H1 (cell line): ENCODE results near the gene MRPS15. TPM values are rescaled to one million over a fixed set of nuclear protein-coding genes. Genes with fewer than 3 reads are reported as not detected.

Experiments used
- CTCF ChIA-PET: fragments of 300-600 bp; sonication (Branson Sonifier 250); formaldehyde crosslinking; loops from one replicate; lab custom pipeline; 2021; ENCODE audit not compliant: partially characterized antibody; lab: Charles Lee
- POLR2A ChIA-PET: fragments of 300-600 bp; sonication (Branson Sonifier 250); formaldehyde crosslinking; loops from one replicate; lab custom pipeline; 2021; ENCODE audit warnings: inconsistent platforms; ENCODE audit not compliant: partially characterized antibody; lab: Charles Lee
- DNase-seq, 2 experiments: peaks; one replicate each; pipeline versions ENCODE4 v3.0.0 to v3.0.0-alpha.2; 2010 to 2022; ENCODE audit warnings: low spot score in 2 of 2, low read depth in 1 of 2, mixed read lengths in 1 of 2
- FAIRE-seq: peaks from 2 replicates; lab custom pipeline; 2011; peaks lifted over from hg19 to GRCh38; lab: Jason Lieb, UNC
- H2AFZ ChIP-seq: 2 replicates; pipeline ENCODE4 v1.8.1; 2012; ENCODE audit warnings: low read length, inconsistent platforms
- H2AK5ac ChIP-seq: 2 replicates; pipeline ENCODE4 v1.6.1; 2013; ENCODE audit warnings: low read depth, low read length
- H2BK120ac ChIP-seq: replicated peaks from 2 replicates; pipeline ENCODE3; 2013; ENCODE audit warnings: low read depth, low read length, inconsistent platforms
- H2BK12ac ChIP-seq: 2 replicates; pipeline ENCODE4 v1.6.1; 2013; ENCODE audit warnings: low read depth, low read length
- H2BK15ac ChIP-seq: 2 replicates; pipeline ENCODE4 v1.6.1; 2013; ENCODE audit warnings: low read length
- H2BK20ac ChIP-seq: 2 replicates; pipeline ENCODE4 v1.6.1; 2013; ENCODE audit warnings: low read length
- H2BK5ac ChIP-seq: 2 replicates; pipeline ENCODE4 v1.6.1; 2013; ENCODE audit warnings: low read depth, low read length
- H3K14ac ChIP-seq: 2 replicates; pipeline ENCODE4 v1.6.1; 2013; ENCODE audit warnings: inconsistent platforms; ENCODE audit not compliant: insufficient read length
- H3K18ac ChIP-seq: 2 replicates; pipeline ENCODE4 v1.6.1; 2013; ENCODE audit warnings: low read length; ENCODE audit errors: extremely low read depth
- H3K23ac ChIP-seq: 2 replicates; pipeline ENCODE4 v1.6.1; 2013; ENCODE audit warnings: inconsistent platforms; ENCODE audit not compliant: insufficient read length
- H3K23me2 ChIP-seq: 2 replicates; pipeline ENCODE4 v1.6.1; 2013; ENCODE audit warnings: low read depth, low read length
- H3K27ac ChIP-seq: 2 replicates; pipeline ENCODE4 v1.6.1; 2011; ENCODE audit warnings: low read depth, low read length, inconsistent platforms
- H3K27me3 ChIP-seq, 4 experiments: replicated peaks in 1 of 4; 1 replicate in 1 of 4; 2 replicates in 3 of 4; pipeline versions ENCODE4 v1.6.1 to v1.8.1; 2011 to 2013; ENCODE audit warnings: low read length in 3 of 4, mild to moderate bottlenecking in 3 of 4, inconsistent platforms in 2 of 4, mixed read lengths in 2 of 4, moderate library complexity in 1 of 4; ENCODE audit not compliant: control insufficient read depth in 3 of 4, insufficient read depth in 3 of 4; ENCODE audit errors: extremely low read depth in 1 of 4
- H3K36me3 ChIP-seq, 4 experiments: 2 replicates each; pipeline versions ENCODE4 v1.6.1 to v1.8.1; 2011 to 2013; ENCODE audit warnings: mild to moderate bottlenecking in 4 of 4, low read length in 3 of 4, moderate library complexity in 2 of 4, control low read depth in 1 of 4, inconsistent platforms in 1 of 4; ENCODE audit not compliant: insufficient read depth in 4 of 4, control insufficient read depth in 2 of 4
- H3K4ac ChIP-seq: replicated peaks from 2 replicates; pipeline ENCODE3; 2013; ENCODE audit warnings: low read length, low read depth, mixed read lengths, inconsistent platforms; ENCODE audit not compliant: insufficient read length
- H3K4me1 ChIP-seq, 4 experiments: replicated peaks in 1 of 4; 1 replicate in 1 of 4; 2 replicates in 3 of 4; pipeline versions ENCODE4 v1.6.1 to v1.8.1; 2011 to 2013; ENCODE audit warnings: low read length in 3 of 4, inconsistent platforms in 2 of 4, mixed read lengths in 1 of 4; ENCODE audit not compliant: insufficient read depth in 4 of 4, control insufficient read depth in 3 of 4
- H3K4me2 ChIP-seq, 2 experiments: 2 replicates each; pipeline versions ENCODE4 v1.6.1 to v1.8.1; 2011 to 2013; ENCODE audit warnings: low read depth in 2 of 2, low read length in 2 of 2, control low read depth in 1 of 2, inconsistent platforms in 1 of 2, mild to moderate bottlenecking in 1 of 2; ENCODE audit not compliant: insufficient read depth in 1 of 2
- H3K4me3 ChIP-seq, 4 experiments: fragments of 200-600, 300-600 bp in 1 of 4; sonication (generic), shearing (Covaris generic), sonication (Bioruptor Twin) in 1 of 4; 2 replicates each; pipeline versions ENCODE4 v1.5.1 to v1.8.1; 2011 to 2016; ENCODE audit warnings: low read length in 4 of 4, low read depth in 3 of 4, control low read depth in 2 of 4, inconsistent platforms in 2 of 4, mild to moderate bottlenecking in 2 of 4, mixed read lengths in 1 of 4, moderate library complexity in 1 of 4; ENCODE audit not compliant: insufficient read depth in 2 of 4; ENCODE audit errors: extremely low read depth in 1 of 4
- H3K56ac ChIP-seq: replicated peaks from 2 replicates; pipeline ENCODE3; 2013; ENCODE audit warnings: low read depth, mild to moderate bottlenecking, mixed read lengths, low read length, inconsistent platforms; ENCODE audit not compliant: insufficient read length
- H3K79me1 ChIP-seq: 2 replicates; pipeline ENCODE4 v1.6.1; 2013; ENCODE audit warnings: low read depth, low read length, control low read depth
- H3K79me2 ChIP-seq, 2 experiments: 2 replicates each; pipeline versions ENCODE4 v1.6.1 to v1.8.1; 2012 to 2013; ENCODE audit warnings: low read length in 2 of 2, mild to moderate bottlenecking in 2 of 2, inconsistent platforms in 1 of 2; ENCODE audit not compliant: insufficient read depth in 2 of 2, control insufficient read depth in 1 of 2
- H3K9ac ChIP-seq, 4 experiments: replicated peaks in 1 of 4; 1 replicate in 1 of 4; 2 replicates in 3 of 4; pipeline versions ENCODE4 v1.6.1 to v1.8.1; 2011 to 2013; ENCODE audit warnings: low read depth in 3 of 4, low read length in 3 of 4, control low read depth in 2 of 4, mild to moderate bottlenecking in 2 of 4, moderate library complexity in 2 of 4, inconsistent platforms in 1 of 4; ENCODE audit errors: extremely low read depth in 1 of 4
- H3K9me3 ChIP-seq, 2 experiments: 2 replicates each; pipeline versions ENCODE4 v1.6.1 to v1.8.1; 2012 to 2013; ENCODE audit warnings: mild to moderate bottlenecking in 2 of 2, moderate library complexity in 2 of 2, control low read depth in 1 of 2, inconsistent platforms in 1 of 2, low read depth in 1 of 2, low read length in 1 of 2, mixed read lengths in 1 of 2; ENCODE audit not compliant: insufficient read depth in 2 of 2
- H4K20me1 ChIP-seq, 2 experiments: replicated peaks in 1 of 2; 2 replicates each; pipeline versions ENCODE3 to v1.8.1; 2011 to 2013; ENCODE audit warnings: inconsistent platforms in 2 of 2, low read length in 2 of 2, mild to moderate bottlenecking in 1 of 2; ENCODE audit not compliant: insufficient read depth in 2 of 2, control insufficient read depth in 1 of 2
- H4K5ac ChIP-seq: 2 replicates; pipeline ENCODE4 v1.6.1; 2013; ENCODE audit warnings: low read length, low read depth, mixed read lengths, inconsistent platforms; ENCODE audit not compliant: insufficient read length
- H4K8ac ChIP-seq: 2 replicates; pipeline ENCODE4 v1.8.0; 2013; ENCODE audit warnings: mild to moderate bottlenecking, moderate library complexity, low read length, inconsistent platforms; ENCODE audit not compliant: insufficient read depth; ENCODE audit errors: extremely low read depth
- H4K91ac ChIP-seq: replicated peaks from 2 replicates; pipeline ENCODE3; 2013; ENCODE audit warnings: low read length, mixed read lengths, inconsistent platforms; ENCODE audit not compliant: insufficient read length
- HDAC2 ChIP-seq, 2 experiments: fragments of 300-600 bp in 1 of 2; sonication (generic) in 1 of 2; IDR thresholded peaks; 2 replicates each; pipeline ENCODE4 v1.6.1; 2011 to 2012; ENCODE audit warnings: low read depth in 2 of 2, low read length in 2 of 2, mild to moderate bottlenecking in 2 of 2, moderate library complexity in 2 of 2, borderline replicate concordance in 1 of 2, inconsistent platforms in 1 of 2
- WGBS, 2 experiments: shearing (Covaris generic) in 1 of 2; methylation state at CpG; one replicate each; pipeline versions ENCODE4 v1.1.6 to v1.1.7; 2013 to 2015; ENCODE audit warnings: low lambda C conversion rate in 2 of 2, mixed read lengths in 2 of 2, inconsistent platforms in 1 of 2, low coverage in 1 of 2, missing lambda C conversion rate in 1 of 2; ENCODE audit not compliant: insufficient replicate concordance in 2 of 2, insufficient coverage in 1 of 2, insufficient read length in 1 of 2; ENCODE audit errors: extremely low coverage in 1 of 2, missing lambda C conversion rate in 1 of 2; 5-methylcytosine and 5-hydroxymethylcytosine counted together
- polyA plus RNA-seq, 7 experiments: library from polyadenylated mRNA; depleted of rRNA in 3 of 7; stranded (reverse) in 5 of 7; unstranded in 2 of 7; fragments of >200 nt in 5 of 7; fragments of 200-250 nt in 2 of 7; gene quantifications; 1 replicate in 5 of 7; 2 replicates in 1 of 7; 4 replicates in 1 of 7; pipeline versions ENCODE4 v1.2.1 to v1.2.3, GENCODE V29; 2011 to 2013; ENCODE audit warnings: missing spikeins in 2 of 7, mixed read lengths in 2 of 7
- total RNA-seq: library from RNA; stranded (reverse); fragmentation: NEBNext Ultra II Directional; extraction: Animal tissue kit (Norgen Biotek cat#: 25700); gene quantifications from 2 replicates; pipeline ENCODE4 v1.2.1, GENCODE V29; 2021

MRPS15 gene
- total and polyA plus RNA-seq, 2 of the 8 experiments (the other 6 are each of a cell fraction or from before 2014, with no cell fraction given): 53.6 to 129 TPM

- no peak for TF ChIP-seq HDAC2 (IDR thresholded peaks at IDR 0.05; ENCODE audit: borderline replicate concordance in 1 of 2, low read depth in 2 of 2, low read length in 2 of 2)
- Histone ChIP-seq H4K91ac (no peak overlapping the region), H2AK5ac (no peak overlapping the region), H3K56ac (no peak overlapping the region), H2BK12ac (no peak overlapping the region), H3K23ac (no peak overlapping the region), H2BK15ac (no peak overlapping the region), H4K8ac (no peak overlapping the region), H3K9ac (no peak overlapping the region; a peak in 1 of 7 replicates), H3K27me3 (no peaks in the 10 kb centered on the region), H4K20me1 (peaks cover 0 to 5% of the 10 kb centered on the region in 2 experiments), H3K79me1 (peaks cover 7% of the 10 kb centered on the region), H3K27ac (no peak overlapping the region), H3K4me1 (no peaks in the 10 kb centered on the region), H3K4me3 (no peak overlapping the region), H2BK20ac (no peak overlapping the region), H3K4ac (no peak overlapping the region), H3K18ac (no peak overlapping the region), H3K14ac (no peak overlapping the region), H3K79me2 (peaks cover 0 to 5% of the 10 kb centered on the region in 2 experiments; a peak in 1 of 4 replicates), H2BK120ac (no peak overlapping the region), H3K9me3 (no peaks in the 10 kb centered on the region), H4K5ac (no peak overlapping the region), H3K36me3 (peaks cover 39 to 59% (median 56%) of the 10 kb centered on the region in 4 experiments), H2BK5ac (no peak overlapping the region), H3K4me2 (no peak overlapping the region), H3K23me2 (no peaks in the 10 kb centered on the region), H2AFZ (no peak overlapping the region)
- POLR2A ChIA-PET: no interaction called here
- WGBS, 2 experiments: 92% methylated on average over 5 of the region's 5 CpGs; no CpG with 5 or more reads in 1 of the 2 experiments
- CTCF ChIA-PET: no interaction called here
- FAIRE-seq: no peak
- no peak for DNase-seq
Measured at GRCh38 chr1:36457691-36458090, 6.5 kb downstream of the MRPS15 start.
